NCI-H2029 (cell line): ENCODE data around the gene ME3.

ENCODE experiments used
- DNase-seq: peaks from one replicate; lab custom pipeline; 2025; lab: John Stamatoyannopoulos, UW

Gene ME3

GRCh38 chr11:86672007-86672621 lies at the start of gene ME3:
Gene ME3, minus strand, starts transcription at chr11:86672616.
- DNase-seq = peak; percentile 59

GRCh38 chr11:86722006-86722405 lies 49.6 kb upstream of the ME3 start:
- no peak for DNase-seq

- no peak for DNase-seq
Observed at GRCh38 chr11:86720546-86720945, 48.1 kb upstream of the ME3 start.

GRCh38 chr11:86719781-86720463 lies 47.5 kb upstream of the ME3 start:
- DNase-seq = no peak

GRCh38 chr11:86718999-86719398 lies 46.6 kb upstream of the ME3 start:
- DNase-seq = no peak

GRCh38 chr11:86718521-86718920 lies 46.1 kb upstream of the ME3 start:
- no peak for DNase-seq

- DNase-seq = no peak
Observed at GRCh38 chr11:86717817-86718501, 45.5 kb upstream of the ME3 start.

- DNase-seq = no peak
Observed at GRCh38 chr11:86715611-86716010, 43.2 kb upstream of the ME3 start.

- no peak for DNase-seq
Observed at GRCh38 chr11:86713552-86713951, 41.1 kb upstream of the ME3 start.

GRCh38 chr11:86710936-86711335 lies 38.5 kb upstream of the ME3 start:
- no peak for DNase-seq

GRCh38 chr11:86708669-86709068 lies 36.3 kb upstream of the ME3 start:
- DNase-seq = no peak

- no peak for DNase-seq
Observed at GRCh38 chr11:86706338-86707131, 34.1 kb upstream of the ME3 start.

GRCh38 chr11:86704710-86705109 lies 32.3 kb upstream of the ME3 start:
- DNase-seq = no peak

GRCh38 chr11:86703987-86704386 lies 31.6 kb upstream of the ME3 start:
- DNase-seq = no peak

- DNase-seq = no peak
Observed at GRCh38 chr11:86702220-86702983, 30.0 kb upstream of the ME3 start.

GRCh38 chr11:86699040-86699791 lies 26.8 kb upstream of the ME3 start:
- DNase-seq = no peak

- DNase-seq = no peak
Observed at GRCh38 chr11:86698639-86699038, 26.2 kb upstream of the ME3 start.

- DNase-seq = no peak
Observed at GRCh38 chr11:86696451-86696850, 24.0 kb upstream of the ME3 start.

- no peak for DNase-seq
Observed at GRCh38 chr11:86696004-86696403, 23.6 kb upstream of the ME3 start.

- DNase-seq = no peak
Observed at GRCh38 chr11:86695373-86695772, 23.0 kb upstream of the ME3 start.

- no peak for DNase-seq
Observed at GRCh38 chr11:86693518-86693917, 21.1 kb upstream of the ME3 start.
